ENCODE data around the gene RRAGD.

DNA sequence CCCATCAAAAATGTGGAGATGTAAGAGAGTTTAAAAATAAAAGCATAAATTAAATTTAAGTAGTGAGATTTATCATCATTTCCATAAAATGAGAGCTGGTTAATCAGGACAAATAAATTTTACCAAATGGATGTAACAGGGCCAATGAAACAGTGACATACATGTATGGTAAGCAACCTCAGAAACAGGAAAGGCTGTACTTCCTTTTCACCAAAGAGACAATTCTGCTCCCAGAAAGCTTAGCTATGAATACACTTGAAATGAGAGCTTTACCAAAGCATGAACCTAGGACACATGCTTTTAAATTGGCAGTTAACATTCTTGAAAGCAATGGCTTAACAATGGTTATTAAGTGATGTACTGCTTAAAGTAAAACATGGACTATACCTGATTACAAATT lies 47.5 kb downstream of the RRAGD start:
- no peak for TF ChIP-seq CTCF (IDR thresholded peaks at IDR 0.05)
- no peak for TF ChIP-seq ZFX (IDR thresholded peaks at IDR 0.05; ENCODE audit: borderline replicate concordance)
